Uterus (tissue), 4 donors: ENCODE measurements around the gene WBP1. TPM values are rescaled to one million over a fixed set of nuclear protein-coding genes. Genes with fewer than 3 reads are reported as not detected.
"Not testable (repeated sequence)": the region's sequence is repeated elsewhere in the genome, so short reads cannot be mapped to it uniquely, and the experiment has no call there.

Source experiments
- DNase-seq, 2 donors: peaks; one replicate each; pipeline ENCODE4 v3.0.0-alpha.2; 2019 to 2020
- H3K27ac ChIP-seq, 2 donors: fragments of 200-600 bp; sonication (generic); 1 replicate in 1 of 2; 2 replicates in 1 of 2; pipeline ENCODE4 v1.5.1; 2016 to 2018
- H3K27me3 ChIP-seq, 2 donors: fragments of 200-600 bp; sonication (generic); one replicate each; pipeline ENCODE4 v1.5.1; 2018 to 2019; ENCODE audit warnings: control low read depth in 1 of 2
- H3K36me3 ChIP-seq, 2 donors: fragments of 200-600 bp; sonication (generic); one replicate each; pipeline ENCODE4 v1.5.1; 2019; ENCODE audit warnings: control low read depth in 1 of 2
- H3K4me1 ChIP-seq, 2 donors: fragments of 200-600 bp; sonication (generic); one replicate each; pipeline ENCODE4 v1.5.1; 2018 to 2019; ENCODE audit warnings: control low read depth in 1 of 2
- H3K4me3 ChIP-seq, 2 donors: fragments of 200-600 bp; sonication (generic); 1 replicate in 1 of 2; 2 replicates in 1 of 2; pipeline ENCODE4 v1.5.1; 2018 to 2019; ENCODE audit warnings: mild to moderate bottlenecking in 1 of 2
- H3K9me3 ChIP-seq, 2 donors: fragments of 200-600 bp; sonication (generic); one replicate each; pipeline ENCODE4 v1.5.1; 2019; ENCODE audit warnings: control low read depth in 1 of 2
- POLR2A ChIP-seq, 2 donors: fragments of 450-650 bp; IDR thresholded peaks; one replicate each; pipeline ENCODE4 v1.6.1; 2016; ENCODE audit warnings: antibody characterized with exemption in 2 of 2, mild to moderate bottlenecking in 1 of 2, moderate library complexity in 1 of 2
- intact Hi-C: fragments of 100-400 bp; cut with DNase I; formaldehyde crosslinking; loops from one replicate; pipeline ENCODE4 v1.15.1; 2023; ENCODE audit warnings: low total_unique reads
- total RNA-seq, 4 donors: library from RNA; depleted of rRNA in 3 of 4; stranded (reverse); fragments of >200 nt in 3 of 4; gene quantifications; one replicate each; pipeline versions ENCODE4 v1.1.0 to v1.2.4, GENCODE V29; 2014 to 2023
- TF ChIP-seq, protein P1 (sequence below), 4 experiments: fragments of 200-600 bp in 2 of 4; fragments of 450-650 bp in 2 of 4; sonication (generic) in 2 of 4; IDR thresholded peaks; one replicate each; pipeline ENCODE4 v1.5.1; 2016 to 2019; ENCODE audit warnings: antibody characterized with exemption in 4 of 4, mild to moderate bottlenecking in 2 of 4, moderate library complexity in 1 of 4
- donor health status: DM: yes; HTN: yes; CAD: no.

WBP1 gene
- total RNA-seq, 4 donors from 2014 or later: 25.4 to 74.2 (median 50.8) TPM

- H3K4me3 ChIP-seq: peak overlapping the region; percentile 39 to 45
- no peak for DNase-seq
- H3K27me3 ChIP-seq: peaks cover 0 to 5% of the 10 kb centered on the region in 2 donors
- intact Hi-C loops: no loop called here
- peaks cover 0 to 9% of the 10 kb centered on the region in 2 donors for H3K4me1 ChIP-seq
- TF ChIP-seq, protein P1, sequence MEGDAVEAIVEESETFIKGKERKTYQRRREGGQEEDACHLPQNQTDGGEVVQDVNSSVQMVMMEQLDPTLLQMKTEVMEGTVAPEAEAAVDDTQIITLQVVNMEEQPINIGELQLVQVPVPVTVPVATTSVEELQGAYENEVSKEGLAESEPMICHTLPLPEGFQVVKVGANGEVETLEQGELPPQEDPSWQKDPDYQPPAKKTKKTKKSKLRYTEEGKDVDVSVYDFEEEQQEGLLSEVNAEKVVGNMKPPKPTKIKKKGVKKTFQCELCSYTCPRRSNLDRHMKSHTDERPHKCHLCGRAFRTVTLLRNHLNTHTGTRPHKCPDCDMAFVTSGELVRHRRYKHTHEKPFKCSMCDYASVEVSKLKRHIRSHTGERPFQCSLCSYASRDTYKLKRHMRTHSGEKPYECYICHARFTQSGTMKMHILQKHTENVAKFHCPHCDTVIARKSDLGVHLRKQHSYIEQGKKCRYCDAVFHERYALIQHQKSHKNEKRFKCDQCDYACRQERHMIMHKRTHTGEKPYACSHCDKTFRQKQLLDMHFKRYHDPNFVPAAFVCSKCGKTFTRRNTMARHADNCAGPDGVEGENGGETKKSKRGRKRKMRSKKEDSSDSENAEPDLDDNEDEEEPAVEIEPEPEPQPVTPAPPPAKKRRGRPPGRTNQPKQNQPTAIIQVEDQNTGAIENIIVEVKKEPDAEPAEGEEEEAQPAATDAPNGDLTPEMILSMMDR (IDR thresholded peaks at IDR 0.05): no peak
- no peak for TF ChIP-seq POLR2A (IDR thresholded peaks at IDR 0.05)
- H3K36me3 ChIP-seq: no peaks in the 10 kb centered on the region
- H3K27ac ChIP-seq: peak overlapping the region; percentile 73 to 82
- no peaks in the 10 kb centered on the region for H3K9me3 ChIP-seq
Observed at GRCh38 chr2:74441170-74441689, 17.0 kb upstream of the WBP1 start.

GRCh38 chr2:74441690-74442482 lies 16.4 kb upstream of the WBP1 start, which contains the start of gene RTKN:
Gene RTKN (minus strand): TSS chr2:74441937. CDS start chr2:74441816, 121 bp downstream.
- H3K9me3 ChIP-seq: no peaks in the 10 kb centered on the region
- TF ChIP-seq, protein P1 (IDR thresholded peaks at IDR 0.05): no peak
- peak in 1 of 2 donors; percentile 36 for TF ChIP-seq POLR2A (IDR thresholded peaks at IDR 0.05)
- H3K27ac ChIP-seq: peak within 1 kb of the TSS; percentile 73 to 82
- peaks cover 0 to 9% of the 10 kb centered on the region in 2 donors for H3K4me1 ChIP-seq
- no peak for DNase-seq
- peaks cover 0 to 5% of the 10 kb centered on the region in 2 donors for H3K27me3 ChIP-seq
- peak within 1 kb of the TSS; percentile 39 to 45 for H3K4me3 ChIP-seq
- H3K36me3 ChIP-seq: no peaks in the 10 kb centered on the region
- intact Hi-C loops: no loop called here

DNA sequence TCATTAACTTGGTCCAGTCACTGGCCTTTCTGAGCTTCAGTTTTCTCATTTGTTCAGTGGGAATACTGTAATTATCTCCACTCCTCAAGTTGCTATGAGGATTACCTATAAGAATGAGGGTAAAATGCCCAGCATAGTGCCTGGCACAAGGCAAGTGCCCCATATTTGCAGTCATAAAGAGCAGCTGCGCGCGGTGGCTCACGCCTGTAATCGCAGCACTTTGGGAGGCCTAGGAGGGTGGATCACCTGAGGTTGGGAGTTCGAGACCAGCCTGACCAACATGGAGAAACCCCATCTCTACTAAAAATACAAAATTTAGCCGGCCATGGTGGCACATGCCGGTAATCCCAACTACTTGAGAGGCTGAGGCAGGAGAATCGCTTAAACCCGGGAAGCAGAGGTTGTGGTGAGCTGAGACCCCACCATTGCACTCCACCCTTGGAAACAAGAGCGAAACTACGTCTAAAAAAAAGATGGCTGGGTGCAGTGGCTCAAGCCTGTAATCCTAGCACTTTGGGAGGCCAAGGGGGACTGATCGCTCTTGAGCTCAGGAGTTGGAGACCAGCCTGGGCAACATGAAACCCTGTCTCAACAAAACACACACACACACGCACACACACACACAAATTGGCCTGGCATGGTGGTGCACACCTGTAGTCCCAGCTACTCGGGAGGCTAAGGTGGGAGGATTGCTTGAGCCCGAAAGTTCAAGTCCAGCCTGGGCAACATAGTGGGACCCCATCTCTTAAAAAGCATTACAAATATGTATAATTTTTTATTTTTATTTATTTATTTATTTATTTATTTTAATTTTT lies 15.5 kb upstream of the WBP1 start:
- H3K4me1 ChIP-seq, DNase-seq, H3K36me3 ChIP-seq, H3K9me3 ChIP-seq, H3K27me3 ChIP-seq, H3K4me3 ChIP-seq, intact Hi-C loops, H3K27ac ChIP-seq: not testable (repeated sequence)

- Histone ChIP-seq H3K9me3 (no peaks in the 10 kb centered on the region), H3K4me3 (no peak overlapping the region), H3K27me3 (peaks cover 0 to 5% of the 10 kb centered on the region in 2 donors), H3K36me3 (no peaks in the 10 kb centered on the region), H3K4me1 (peaks cover 0 to 1% of the 10 kb centered on the region in 2 donors), H3K27ac (no peak overlapping the region)
- no peak for DNase-seq
- TF ChIP-seq, protein P1 (IDR thresholded peaks at IDR 0.05): no peak
- TF ChIP-seq POLR2A (IDR thresholded peaks at IDR 0.05): no peak
- intact Hi-C loops: no loop called here
Observed at GRCh38 chr2:74444498-74445318, 13.5 kb upstream of the WBP1 start.
